GM21717 (cell line): Measurements from ENCODE around the gene MYZAP.

Experiments used
- ATAC-seq: cut with Tn5 transposase; IDR thresholded peaks from one replicate; pipeline ENCODE4 v1.9.1; 2021; ENCODE audit warnings: mild to moderate bottlenecking, moderate library complexity; ENCODE audit not compliant: unreplicated experiment

The MYZAP gene

GRCh38 chr15:57691082-57691481 is 99.4 kb downstream of the MYZAP start:
- no peak for ATAC-seq

GRCh38 chr15:57692709-57693108 is 101.0 kb downstream of the MYZAP start:
- no peak for ATAC-seq

DNA sequence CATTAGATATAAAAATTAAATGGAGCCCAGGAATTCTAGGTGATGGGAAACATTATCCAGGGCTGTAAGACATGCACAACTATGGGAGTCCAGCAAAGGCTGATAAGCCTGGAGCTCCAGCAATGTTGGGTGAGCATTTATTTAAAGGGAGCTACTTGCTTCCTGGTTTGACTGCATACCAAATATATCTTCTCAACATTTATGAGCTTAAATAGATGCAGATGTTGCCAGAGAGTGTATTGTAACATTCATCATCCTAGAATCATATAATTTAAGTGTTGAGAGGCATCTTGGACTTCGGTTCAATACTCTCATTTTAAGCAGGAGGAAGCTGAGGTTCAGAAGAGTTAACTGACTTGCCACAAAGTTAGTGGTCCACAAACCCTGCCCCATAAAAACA is 102.6 kb downstream of the MYZAP start:
- no peak for ATAC-seq

- no peak for ATAC-seq
Observed at GRCh38 chr15:57696146-57696545, 104.4 kb downstream of the MYZAP start.

DNA sequence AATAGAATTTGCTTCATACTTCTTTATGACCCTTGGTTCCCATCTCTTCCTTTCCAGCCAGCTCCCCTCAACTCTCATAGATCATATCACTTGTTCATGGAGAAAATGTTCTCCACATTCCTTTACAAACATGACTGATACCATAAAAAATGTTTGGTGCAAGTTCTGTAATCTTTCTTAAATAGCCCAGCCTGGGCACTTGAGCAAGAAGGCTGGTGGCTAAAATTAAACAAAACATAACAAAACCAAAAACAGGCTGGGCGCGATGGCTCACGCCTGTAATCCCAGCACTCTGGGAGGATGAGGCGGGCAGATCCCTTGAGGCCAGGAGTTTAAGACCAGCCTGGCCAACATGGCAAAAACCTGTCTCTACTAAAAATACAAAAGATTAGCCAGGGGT is 105.9 kb downstream of the MYZAP start:
- ATAC-seq = no peak

DNA sequence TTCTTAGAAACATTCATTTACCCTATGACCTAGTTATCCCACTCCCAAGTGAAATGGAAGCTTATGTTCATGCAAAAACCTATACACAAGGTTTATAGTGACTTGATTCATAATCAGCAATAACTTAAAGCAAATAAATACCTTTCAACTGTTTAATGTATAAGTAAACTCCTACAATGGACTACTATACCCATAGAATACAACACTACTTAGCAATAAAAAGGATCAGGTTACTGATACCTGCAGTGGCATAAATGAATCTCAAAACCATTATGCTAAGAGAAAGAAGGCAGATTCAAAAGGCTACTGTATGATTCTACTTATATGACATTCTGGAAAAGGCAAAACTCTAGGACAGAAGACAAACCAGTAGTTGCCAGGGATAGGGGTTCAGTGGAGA is 106.5 kb downstream of the MYZAP start:
- no peak for ATAC-seq

DNA sequence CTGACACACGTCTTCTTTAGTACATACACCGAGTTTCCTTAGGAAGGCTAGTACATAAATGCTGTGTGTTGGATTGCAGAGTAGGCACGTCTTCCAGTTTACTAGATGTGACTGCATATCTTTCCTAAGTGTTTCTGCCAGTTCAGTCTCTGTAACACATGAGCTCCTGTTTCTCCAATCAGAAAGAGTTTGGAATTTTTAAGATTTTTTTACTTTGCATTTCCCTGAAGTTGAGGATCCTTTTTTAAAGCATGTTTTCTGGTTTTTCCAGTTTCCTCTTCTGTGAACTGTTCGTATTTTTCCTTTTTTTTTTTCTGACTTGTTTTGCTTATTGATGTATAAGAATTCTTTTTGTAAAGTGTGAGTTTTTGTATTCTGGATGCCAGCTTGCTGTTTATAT is 107.3 kb downstream of the MYZAP start:
- ATAC-seq = no peak

DNA sequence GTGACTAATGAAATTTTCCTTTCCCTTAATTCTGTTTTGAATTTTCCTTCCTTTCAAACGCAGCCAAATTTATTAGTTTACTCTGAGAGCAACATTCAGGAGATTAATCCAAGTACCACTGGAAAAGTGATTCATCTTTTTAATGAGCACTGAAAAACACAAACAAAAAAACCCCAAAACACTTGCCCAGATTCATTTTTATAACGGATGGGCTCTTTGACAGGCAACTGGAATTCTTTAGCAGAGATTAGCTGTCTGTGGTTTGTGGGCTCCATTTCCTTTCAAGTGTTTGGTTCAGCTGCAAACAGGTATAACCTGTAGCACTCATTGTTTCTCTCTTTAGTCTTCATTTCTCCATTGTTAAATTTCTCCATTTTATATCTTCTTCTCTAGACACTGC is 111.7 kb downstream of the MYZAP start:
- ATAC-seq = no peak

DNA sequence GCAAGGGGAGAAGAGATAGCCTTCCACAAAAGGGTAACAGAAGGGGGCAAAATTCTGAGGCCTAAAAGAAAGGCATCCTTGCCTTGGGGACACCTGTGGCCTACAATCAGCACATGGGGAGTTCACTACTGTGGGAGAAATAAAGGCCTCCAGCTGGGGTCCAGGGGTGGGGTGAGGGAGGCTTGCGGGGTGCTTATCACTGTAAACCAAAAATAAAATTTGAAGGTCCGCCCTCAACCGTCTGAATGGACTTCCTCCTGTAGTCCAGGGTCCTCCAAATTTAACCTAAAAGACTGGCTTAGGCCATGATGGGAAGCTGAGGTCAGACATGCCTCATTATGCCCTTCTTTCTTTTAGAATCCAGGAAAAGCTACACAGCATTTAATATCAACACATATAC is 112.7 kb downstream of the MYZAP start:
- ATAC-seq = no peak

DNA sequence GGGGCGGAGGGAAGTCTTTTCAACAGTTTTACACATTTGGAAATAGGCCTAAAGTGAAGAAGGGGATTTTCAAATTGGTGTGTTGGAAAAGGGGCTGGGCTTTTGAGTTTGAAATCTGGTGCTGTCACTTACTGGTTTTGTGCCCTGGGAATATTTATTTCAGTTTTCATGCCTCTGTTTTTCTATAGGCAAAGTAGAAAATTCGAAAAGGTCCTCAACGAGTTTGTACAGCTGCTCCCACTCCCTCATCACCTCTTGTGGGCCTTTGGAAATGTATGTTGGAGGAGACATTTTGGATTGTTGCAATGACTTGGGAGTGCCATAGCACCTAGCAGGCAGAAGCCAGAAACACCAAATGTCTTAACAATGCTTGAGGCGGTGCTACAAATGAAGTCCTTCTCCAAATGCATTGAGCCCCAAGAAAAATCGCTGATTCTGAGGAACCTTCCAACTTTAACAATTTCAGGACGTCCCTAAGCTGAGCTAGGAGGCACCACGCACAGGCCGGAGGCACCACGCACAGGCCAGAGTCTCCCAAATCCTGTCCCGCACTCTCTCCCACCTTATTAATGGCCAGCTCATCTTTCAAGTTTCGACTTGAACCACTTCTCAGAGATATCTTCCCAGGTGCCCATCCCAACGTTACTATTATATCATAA is 114.2 kb downstream of the MYZAP start:
- ATAC-seq = no peak

DNA sequence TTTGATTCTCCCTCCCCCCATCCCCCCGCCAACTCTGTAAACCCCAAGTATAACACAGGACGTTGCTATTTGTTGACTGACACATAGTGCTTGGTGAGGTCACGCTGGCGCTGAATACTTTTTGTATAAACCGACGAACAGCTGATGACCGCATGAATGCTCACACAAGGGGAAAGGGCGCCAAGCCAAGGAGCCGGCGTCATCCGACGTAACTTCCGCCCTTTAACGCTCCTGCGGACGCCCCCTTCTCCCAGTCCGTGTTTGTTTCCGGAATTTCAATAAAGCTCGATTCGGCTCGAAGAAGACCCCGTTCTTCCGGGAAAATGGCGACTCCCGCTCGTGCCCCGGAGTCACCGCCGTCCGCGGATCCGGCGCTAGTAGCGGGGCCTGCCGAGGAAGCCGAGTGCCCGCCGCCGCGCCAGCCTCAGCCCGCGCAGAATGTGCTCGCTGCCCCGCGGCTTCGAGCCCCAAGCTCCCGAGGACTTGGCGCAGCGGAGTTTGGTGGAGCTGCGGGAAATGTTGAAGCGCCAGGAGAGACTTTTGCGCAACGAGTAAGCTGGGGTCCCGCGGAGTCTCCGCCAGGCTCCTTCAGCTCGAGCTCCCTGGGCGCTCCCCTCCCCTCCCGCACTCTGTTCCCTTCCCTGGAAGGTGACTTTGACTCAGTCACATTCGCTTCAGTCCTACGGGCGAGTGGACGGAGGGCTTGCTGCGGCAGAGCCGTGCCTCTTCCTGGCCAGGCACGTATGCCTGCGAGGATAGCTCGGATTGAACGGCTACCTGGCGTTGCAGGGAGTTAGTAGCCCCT is 114.9 kb downstream of the MYZAP start, which contains the start of gene POLR2M:
POLR2M (plus strand) TSS at position 310 of the 805 bp plus-strand sequence; CDS start at position 439, 129 bp downstream.
- peak; percentile 97 for ATAC-seq

- ATAC-seq = no peak
Observed at GRCh38 chr15:57708047-57708446, 116.3 kb downstream of the MYZAP start.

DNA sequence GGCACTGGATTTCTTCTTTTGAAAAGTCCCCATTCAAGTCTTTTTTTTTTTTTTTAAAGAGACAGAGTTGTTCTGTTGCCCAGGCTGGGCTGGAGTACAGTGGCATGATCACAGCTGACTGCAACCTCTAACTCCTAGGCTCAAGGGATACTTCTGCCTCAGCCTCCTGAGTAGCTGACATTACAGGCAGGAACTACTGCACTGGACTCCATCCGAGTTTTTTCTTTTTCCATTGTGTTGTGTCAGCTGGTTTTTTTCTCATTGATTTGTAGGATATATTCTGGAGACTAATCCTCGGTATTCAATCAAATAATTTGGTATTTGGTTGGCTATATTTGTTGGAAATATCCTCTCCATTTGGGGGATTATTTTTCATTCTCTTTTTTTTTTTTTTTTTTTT is 126.6 kb downstream of the MYZAP start:
- no peak for ATAC-seq

DNA sequence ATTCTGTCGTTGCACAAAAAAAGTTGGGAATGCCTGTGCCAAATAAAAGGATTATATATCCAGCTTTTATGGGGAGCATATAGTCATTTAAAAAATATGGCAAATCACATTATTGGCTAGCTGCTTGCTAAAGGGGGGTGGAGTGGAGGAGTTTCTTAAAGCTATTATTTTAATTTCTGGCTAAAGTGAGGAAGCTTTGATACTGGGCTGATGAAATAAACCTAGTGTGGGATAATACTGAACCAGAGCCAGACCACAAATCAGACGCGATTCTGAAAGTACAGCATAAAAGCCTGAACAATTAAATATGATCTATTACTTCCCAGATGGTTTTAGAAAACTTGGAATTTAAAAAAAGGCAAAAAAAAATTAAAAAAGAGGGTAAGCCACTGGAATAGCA is 129.2 kb downstream of the MYZAP start:
- no peak for ATAC-seq

GRCh38 chr15:57726411-57726810 is 134.7 kb downstream of the MYZAP start:
- ATAC-seq = no peak

GRCh38 chr15:57727031-57727430 is 135.3 kb downstream of the MYZAP start:
- no peak for ATAC-seq

- ATAC-seq = no peak
Observed at GRCh38 chr15:57728436-57728835, 136.7 kb downstream of the MYZAP start.

GRCh38 chr15:57730876-57731275 is 139.2 kb downstream of the MYZAP start:
- ATAC-seq = no peak

GRCh38 chr15:57731530-57732103 is 139.9 kb downstream of the MYZAP start:
- no peak for ATAC-seq

GRCh38 chr15:57732526-57733331 is 141.0 kb downstream of the MYZAP start:
- no peak for ATAC-seq

DNA sequence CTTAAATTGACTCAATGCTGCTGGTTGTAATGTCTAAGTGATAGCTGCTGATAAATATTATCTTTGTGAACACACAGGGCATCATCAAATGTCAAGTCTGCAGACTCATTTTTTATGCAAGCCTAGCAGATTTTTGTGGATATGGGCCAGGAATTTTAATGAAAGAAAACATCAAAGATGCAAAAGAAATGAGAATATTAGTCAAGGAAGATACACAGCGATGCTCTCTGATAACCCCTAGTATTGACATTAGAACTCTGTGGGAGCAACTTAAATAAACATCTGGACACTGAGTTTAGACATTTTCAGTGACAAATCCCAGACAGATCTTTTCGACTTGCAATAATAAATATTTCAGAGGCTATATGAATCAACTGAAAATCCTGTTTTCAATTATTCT is 143.2 kb downstream of the MYZAP start:
- no peak for ATAC-seq
